ENCODE results near the gene PAQR4. TPM values are rescaled to one million over a fixed set of nuclear protein-coding genes. Genes with fewer than 3 reads are reported as not detected.
A peak's percentile ranks its signal among the peaks of the same experiment; 100 is the strongest.

PAQR4 gene
- polyA plus RNA-seq, 3 donors: 6.3 to 14.2 (median 8.9) TPM

DNA sequence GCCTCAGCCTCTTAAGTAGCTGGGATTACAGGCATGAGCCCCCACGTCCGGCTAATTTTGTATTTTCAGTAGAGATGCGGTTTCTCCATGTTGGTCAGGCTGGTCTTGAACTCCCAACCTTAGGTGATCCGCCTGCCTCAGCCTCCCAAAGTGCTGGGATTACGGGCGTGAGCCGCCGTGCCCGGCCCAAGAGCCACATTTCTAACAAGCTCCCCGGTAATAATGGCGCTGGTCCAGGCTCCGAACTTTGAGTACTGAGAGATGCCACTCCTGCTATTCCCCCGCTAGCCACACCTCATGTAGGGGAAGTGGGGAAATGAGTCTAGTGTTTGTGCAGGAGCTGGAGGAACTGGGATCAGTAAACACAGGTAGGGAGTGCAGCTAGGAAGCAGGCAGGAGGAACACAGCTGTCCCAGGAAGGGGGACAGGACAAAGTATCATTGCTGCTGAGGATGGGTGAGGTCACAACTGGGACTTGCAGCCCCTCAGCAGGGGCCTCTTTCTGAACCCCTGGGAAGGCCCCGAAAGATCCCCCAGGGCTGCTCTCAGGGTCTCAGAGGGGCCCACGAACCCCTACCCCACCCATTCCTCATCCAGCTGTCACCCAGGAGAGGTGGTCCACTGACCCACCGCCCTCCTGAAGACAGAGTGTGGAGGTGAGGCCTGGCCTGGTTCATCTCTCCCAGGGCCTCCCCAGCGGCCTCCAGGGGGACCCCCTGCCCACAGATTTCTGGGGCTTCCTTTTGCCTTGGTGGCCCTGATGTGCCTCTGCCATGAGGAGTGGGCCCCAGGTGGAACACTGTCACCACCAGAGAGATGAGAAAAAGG, 8.8 kb upstream of the PAQR4 start:
- no peaks in the 10 kb centered on the region for H3K79me2 ChIP-seq (ENCODE audit: insufficient read depth, low read length)
- no peaks in the 10 kb centered on the region for H3K9me3 ChIP-seq (replicated peaks in 1 of 2; ENCODE audit: control insufficient read depth in 1 of 2, insufficient read depth in 1 of 2, low read length in 2 of 2)
- intact Hi-C loops (cut with micrococcal nuclease): no loop called here
- peaks cover 33 to 39% of the 10 kb centered on the region in 2 donors for H3K4me1 ChIP-seq (ENCODE audit: control insufficient read depth in 1 of 2, insufficient read depth in 2 of 2, low read length in 2 of 2)
- H3K27me3 Mint-ChIP-seq (ENCODE audit: low read depth in 3 of 3): peaks cover 33 to 64% (median 52%) of the 10 kb centered on the region in 3 donors
- H2AFZ ChIP-seq (ENCODE audit: insufficient read depth, low read depth, low read length, poor library complexity, severe bottlenecking): no peak overlapping the region
- H3K4me1 Mint-ChIP-seq: peaks cover 32% of the 10 kb centered on the region
- H4K20me1 ChIP-seq (ENCODE audit: insufficient read depth, low read length): peaks cover 13% of the 10 kb centered on the region
- H3K36me3 Mint-ChIP-seq: no peaks in the 10 kb centered on the region
- no peak overlapping the region for H3K27ac ChIP-seq (ENCODE audit: low read depth in 1 of 2, low read length in 2 of 2)
- no peaks in the 10 kb centered on the region for H3K36me3 ChIP-seq (replicated peaks in 1 of 2; ENCODE audit: control insufficient read depth in 1 of 2, insufficient read depth in 2 of 2, low read length in 2 of 2)
- TF ChIP-seq, protein P1, sequence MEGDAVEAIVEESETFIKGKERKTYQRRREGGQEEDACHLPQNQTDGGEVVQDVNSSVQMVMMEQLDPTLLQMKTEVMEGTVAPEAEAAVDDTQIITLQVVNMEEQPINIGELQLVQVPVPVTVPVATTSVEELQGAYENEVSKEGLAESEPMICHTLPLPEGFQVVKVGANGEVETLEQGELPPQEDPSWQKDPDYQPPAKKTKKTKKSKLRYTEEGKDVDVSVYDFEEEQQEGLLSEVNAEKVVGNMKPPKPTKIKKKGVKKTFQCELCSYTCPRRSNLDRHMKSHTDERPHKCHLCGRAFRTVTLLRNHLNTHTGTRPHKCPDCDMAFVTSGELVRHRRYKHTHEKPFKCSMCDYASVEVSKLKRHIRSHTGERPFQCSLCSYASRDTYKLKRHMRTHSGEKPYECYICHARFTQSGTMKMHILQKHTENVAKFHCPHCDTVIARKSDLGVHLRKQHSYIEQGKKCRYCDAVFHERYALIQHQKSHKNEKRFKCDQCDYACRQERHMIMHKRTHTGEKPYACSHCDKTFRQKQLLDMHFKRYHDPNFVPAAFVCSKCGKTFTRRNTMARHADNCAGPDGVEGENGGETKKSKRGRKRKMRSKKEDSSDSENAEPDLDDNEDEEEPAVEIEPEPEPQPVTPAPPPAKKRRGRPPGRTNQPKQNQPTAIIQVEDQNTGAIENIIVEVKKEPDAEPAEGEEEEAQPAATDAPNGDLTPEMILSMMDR (IDR thresholded peaks at IDR 0.05): no peak
- H3K27me3 ChIP-seq (ENCODE audit: control insufficient read depth in 2 of 2, insufficient read depth in 2 of 2, low read length in 2 of 2): peaks cover 11 to 42% of the 10 kb centered on the region in 2 donors
- no peak overlapping the region for H3K27ac Mint-ChIP-seq
- H3K9me3 Mint-ChIP-seq: peaks cover 0 to 8% (median 2%) of the 10 kb centered on the region in 7 donors
- H3K4me3 Mint-ChIP-seq: peak overlapping the region in 1 of 2 donors; percentile 39
- H3K4me2 ChIP-seq (replicated peaks; ENCODE audit: extremely low read depth, low read length, poor library complexity, severe bottlenecking): no peak overlapping the region
- no peak overlapping the region for H3K4me3 ChIP-seq (replicated peaks in 1 of 3; ENCODE audit: low read depth in 2 of 3, low read length in 3 of 3)
- peak in 1 of 3 donors; percentile 3 for DNase-seq
- 94% methylated on average over 12 of the region's 17 CpGs for WGBS (ENCODE audit: insufficient coverage)
- no peak overlapping the region for H3K9ac ChIP-seq (ENCODE audit: insufficient read depth, low read length, poor library complexity, severe bottlenecking)

DNA sequence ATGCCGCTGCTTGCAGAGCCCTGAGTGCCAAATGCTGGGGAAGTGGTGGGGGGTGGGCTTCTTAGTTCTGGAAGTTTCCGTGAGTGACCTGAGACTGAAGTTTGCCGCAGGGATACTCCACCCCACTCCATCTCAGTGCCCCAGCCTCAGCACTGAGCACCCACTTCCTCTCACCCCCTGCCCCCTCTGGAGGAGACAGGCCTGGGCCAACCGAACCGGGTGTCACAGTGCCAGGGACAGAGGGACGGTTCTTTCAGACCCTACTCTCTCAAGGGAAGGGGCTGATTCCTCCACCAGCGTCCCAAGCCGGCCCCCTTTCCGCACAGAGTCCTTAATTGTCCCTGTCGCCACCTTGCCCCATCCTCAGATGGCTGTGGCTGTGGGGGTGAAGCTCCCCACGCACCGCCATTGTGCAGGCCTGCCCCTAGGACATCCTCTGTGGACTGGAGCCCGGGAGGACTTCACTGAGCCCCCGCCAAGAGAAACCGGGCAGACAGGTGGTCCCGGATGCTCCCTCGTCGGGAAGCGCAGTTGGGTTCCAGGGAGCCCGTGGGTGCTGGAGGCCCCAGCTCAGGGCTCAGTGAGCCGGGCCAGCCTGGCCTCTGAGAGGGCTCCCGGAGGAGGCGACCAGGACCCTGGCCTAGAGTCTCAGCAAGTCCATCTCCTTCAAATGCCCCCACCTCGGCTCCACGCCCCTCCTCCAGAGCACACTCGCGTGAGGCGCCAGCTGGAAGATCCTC, 6.6 kb upstream of the PAQR4 start:
- Mint-ChIP-seq H3K27me3 (ENCODE audit: low read depth in 3 of 3) (peaks cover 45 to 80% (median 64%) of the 10 kb centered on the region in 3 donors), H3K27ac (no peak overlapping the region), H3K4me1 (peaks cover 24% of the 10 kb centered on the region), H3K4me3 (peak overlapping the region in 1 of 2 donors; percentile 73), H3K9me3 (peaks cover 0 to 17% (median 2%) of the 10 kb centered on the region in 7 donors), H3K36me3 (no peaks in the 10 kb centered on the region)
- Histone ChIP-seq H3K4me1 (ENCODE audit: control insufficient read depth in 1 of 2, insufficient read depth in 2 of 2, low read length in 2 of 2) (peaks cover 34 to 44% of the 10 kb centered on the region in 2 donors), H3K36me3 (replicated peaks in 1 of 2; ENCODE audit: control insufficient read depth in 1 of 2, insufficient read depth in 2 of 2, low read length in 2 of 2) (no peaks in the 10 kb centered on the region), H3K4me2 (replicated peaks; ENCODE audit: extremely low read depth, low read length, poor library complexity, severe bottlenecking) (no peak overlapping the region), H3K79me2 (ENCODE audit: insufficient read depth, low read length) (no peaks in the 10 kb centered on the region), H3K4me3 (replicated peaks in 1 of 3; ENCODE audit: low read depth in 2 of 3, low read length in 3 of 3) (no peak overlapping the region), H3K9ac (ENCODE audit: insufficient read depth, low read length, poor library complexity, severe bottlenecking) (no peak overlapping the region), H2AFZ (ENCODE audit: insufficient read depth, low read depth, low read length, poor library complexity, severe bottlenecking) (no peak overlapping the region), H4K20me1 (ENCODE audit: insufficient read depth, low read length) (peaks cover 13% of the 10 kb centered on the region), H3K9me3 (replicated peaks in 1 of 2; ENCODE audit: control insufficient read depth in 1 of 2, insufficient read depth in 1 of 2, low read length in 2 of 2) (peaks cover 0 to 3% of the 10 kb centered on the region in 2 donors), H3K27me3 (ENCODE audit: control insufficient read depth in 2 of 2, insufficient read depth in 2 of 2, low read length in 2 of 2) (peaks cover 21 to 61% of the 10 kb centered on the region in 2 donors), H3K27ac (ENCODE audit: low read depth in 1 of 2, low read length in 2 of 2) (no peak overlapping the region)
- TF ChIP-seq, protein P1 (IDR thresholded peaks at IDR 0.05): no peak
- DNase-seq: peak in 1 of 3 donors; percentile 4
- intact Hi-C loops (cut with micrococcal nuclease): no loop called here
- 30% methylated on average over 21 of the region's 28 CpGs for WGBS (ENCODE audit: insufficient coverage)
